H1 (cell line): Measurements from ENCODE around the gene IFNL2. TPM values are rescaled to one million over a fixed set of nuclear protein-coding genes. Genes with fewer than 3 reads are reported as not detected.

Experiments
- KDM5A ChIP-seq: fragments of 200-600 bp; IDR thresholded peaks from 2 replicates; pipeline ENCODE4 v1.7.1; 2012; ENCODE audit warnings: mild to moderate bottlenecking, low read length, inconsistent platforms, mixed read lengths
- RXRA ChIP-seq: IDR thresholded peaks from 2 replicates; pipeline ENCODE4 v1.6.1; 2011; ENCODE audit warnings: low read depth, mild to moderate bottlenecking, low read length, moderate library complexity; ENCODE audit not compliant: insufficient read depth
- polyA plus RNA-seq, 7 experiments: library from polyadenylated mRNA; depleted of rRNA in 3 of 7; stranded (reverse) in 5 of 7; unstranded in 2 of 7; fragments of >200 nt in 5 of 7; fragments of 200-250 nt in 2 of 7; gene quantifications; 1 replicate in 5 of 7; 2 replicates in 1 of 7; 4 replicates in 1 of 7; pipeline versions ENCODE4 v1.2.1 to v1.2.3, GENCODE V29; 2011 to 2013; ENCODE audit warnings: missing spikeins in 2 of 7, mixed read lengths in 2 of 7
- total RNA-seq: library from RNA; stranded (reverse); fragmentation: NEBNext Ultra II Directional; extraction: Animal tissue kit (Norgen Biotek cat#: 25700); gene quantifications from 2 replicates; pipeline ENCODE4 v1.2.1, GENCODE V29; 2021
- TF ChIP-seq, protein P1 (sequence below): IDR thresholded peaks from 2 replicates; pipeline ENCODE4 v1.6.1; 2011; ENCODE audit warnings: low read length, improper control_type of control experiment

IFNL2 gene
- total and polyA plus RNA-seq, 2 of the 8 experiments (the other 6 are each of a cell fraction or from before 2014, with no cell fraction given), result not detected

DNA sequence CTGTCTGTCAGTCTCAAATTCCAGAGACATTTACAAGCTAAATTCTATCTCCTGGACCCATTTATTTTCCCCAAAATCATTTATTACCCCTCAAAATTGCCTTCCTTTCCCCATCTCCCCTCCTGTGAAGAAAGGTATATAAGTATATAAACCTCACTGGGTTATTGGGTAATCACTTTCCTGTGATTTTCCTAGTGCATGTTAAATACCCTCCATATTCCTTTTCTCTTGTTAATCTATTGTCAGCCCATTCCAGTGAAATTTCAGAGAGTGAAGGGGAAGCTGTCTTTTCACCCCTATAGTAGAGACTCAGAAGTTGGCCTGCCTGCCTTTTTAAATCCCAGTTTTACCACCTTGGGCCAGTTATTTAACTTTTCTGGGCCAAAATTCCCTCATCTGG is 37.9 kb downstream of the IFNL2 start (continued):
- TF ChIP-seq, protein P1, sequence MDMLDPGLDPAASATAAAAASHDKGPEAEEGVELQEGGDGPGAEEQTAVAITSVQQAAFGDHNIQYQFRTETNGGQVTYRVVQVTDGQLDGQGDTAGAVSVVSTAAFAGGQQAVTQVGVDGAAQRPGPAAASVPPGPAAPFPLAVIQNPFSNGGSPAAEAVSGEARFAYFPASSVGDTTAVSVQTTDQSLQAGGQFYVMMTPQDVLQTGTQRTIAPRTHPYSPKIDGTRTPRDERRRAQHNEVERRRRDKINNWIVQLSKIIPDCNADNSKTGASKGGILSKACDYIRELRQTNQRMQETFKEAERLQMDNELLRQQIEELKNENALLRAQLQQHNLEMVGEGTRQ, result no peak
- TF ChIP-seq RXRA (no peak), KDM5A (no peak)
- TF ChIP-seq, all 59 proteins: peak for 0
